SK-N-SH (cell line): ENCODE measurements around the gene CZIB.

Experiments
- CHD2 ChIP-seq: fragments of 150-350 bp; IDR thresholded peaks from 2 replicates; pipeline ENCODE4 v1.6.1; 2018; ENCODE audit warnings: low read length; ENCODE audit not compliant: partially characterized antibody
- CTCF ChIP-seq: fragments of 200-600 bp; sonication (generic); IDR thresholded peaks from 2 replicates; pipeline ENCODE4 v1.6.1; 2017; ENCODE audit warnings: antibody characterized with exemption, mild to moderate bottlenecking, moderate library complexity
- FOXM1 ChIP-seq: IDR thresholded peaks from 2 replicates; pipeline ENCODE4 v1.4.0; 2012; ENCODE audit warnings: low read depth, mild to moderate bottlenecking
- GABPA ChIP-seq: IDR thresholded peaks from 2 replicates; pipeline ENCODE4 v1.4.0; 2012; ENCODE audit warnings: low read depth, mild to moderate bottlenecking
- RCOR1 ChIP-seq: fragments of 150-350 bp; IDR thresholded peaks from 2 replicates; pipeline ENCODE4 v1.6.1; 2017; ENCODE audit warnings: antibody characterized with exemption, low read length
- REST ChIP-seq: IDR thresholded peaks from 2 replicates; pipeline ENCODE4 v1.6.1; 2012; ENCODE audit warnings: mild to moderate bottlenecking, low read depth, low read length, moderate library complexity

GRCh38 chr1:53262000-53262399 lies 41.6 kb upstream of the CZIB start:
- TF ChIP-seq CTCF, result no peak
- TF ChIP-seq REST, result no peak
- no peak for TF ChIP-seq FOXM1
- no peak for TF ChIP-seq CHD2
- no peak for TF ChIP-seq RCOR1
- TF ChIP-seq GABPA, result no peak
